NCI-H2227 (cell line): ENCODE data around the gene AIRE.

Source experiments
- DNase-seq: peaks from one replicate; lab custom pipeline; 2025; ENCODE audit not compliant: unreplicated experiment; lab: John Stamatoyannopoulos, UW

AIRE gene

GRCh38 chr21:44303490-44303981, 17.9 kb downstream of the AIRE start:
- no peak for DNase-seq

- no peak for DNase-seq
Measured at GRCh38 chr21:44304011-44304616, 18.4 kb downstream of the AIRE start.

- DNase-seq, result peak; percentile 42
Measured at GRCh38 chr21:44304877-44305293, 19.2 kb downstream of the AIRE start.

GRCh38 chr21:44305691-44306090, 20.0 kb downstream of the AIRE start:
- no peak for DNase-seq

- DNase-seq, result no peak
Measured at GRCh38 chr21:44306936-44307704, 21.4 kb downstream of the AIRE start.

DNA sequence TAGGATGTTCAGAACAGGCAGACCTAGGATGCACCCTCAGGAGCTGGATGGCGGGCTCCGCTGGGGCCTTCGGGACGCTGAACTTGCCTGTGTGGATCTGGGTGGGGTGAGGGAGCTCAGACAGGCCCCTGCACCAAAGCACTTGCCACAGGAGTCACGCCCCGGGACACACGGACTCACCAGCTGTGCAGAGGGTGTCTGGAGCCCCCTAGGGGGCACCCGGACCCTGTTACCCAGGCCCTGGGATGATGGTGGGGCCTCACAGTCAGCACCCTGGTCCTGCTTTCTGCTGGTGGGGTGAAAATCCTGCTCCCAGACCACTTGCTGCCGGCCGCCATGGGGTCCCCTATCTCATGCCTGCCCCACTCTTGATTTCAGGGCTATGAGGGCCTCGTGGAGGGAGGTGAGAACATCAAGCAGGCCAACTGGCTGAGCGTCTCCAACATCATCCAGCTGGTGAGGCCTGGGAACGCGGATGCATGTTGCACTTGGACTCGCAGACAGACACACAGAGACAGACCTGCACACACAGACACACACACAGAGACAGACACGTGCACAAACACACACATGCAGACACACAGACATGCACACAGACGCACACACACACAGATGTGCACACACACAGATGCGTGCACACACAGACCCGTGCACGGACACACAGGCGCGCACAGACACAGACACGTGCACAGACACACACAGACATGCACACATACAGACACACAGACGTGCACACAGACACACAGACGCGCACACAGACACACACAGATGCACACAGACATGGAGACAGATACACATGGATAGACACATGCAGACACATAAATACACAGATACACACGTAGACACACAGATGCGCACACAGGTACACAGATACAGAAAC, 25.2 kb downstream of the AIRE start:
- no peak for DNase-seq

GRCh38 chr21:44312089-44312488, 26.4 kb downstream of the AIRE start:
- DNase-seq, result no peak

GRCh38 chr21:44312716-44313115, 27.0 kb downstream of the AIRE start:
- DNase-seq, result no peak

DNA sequence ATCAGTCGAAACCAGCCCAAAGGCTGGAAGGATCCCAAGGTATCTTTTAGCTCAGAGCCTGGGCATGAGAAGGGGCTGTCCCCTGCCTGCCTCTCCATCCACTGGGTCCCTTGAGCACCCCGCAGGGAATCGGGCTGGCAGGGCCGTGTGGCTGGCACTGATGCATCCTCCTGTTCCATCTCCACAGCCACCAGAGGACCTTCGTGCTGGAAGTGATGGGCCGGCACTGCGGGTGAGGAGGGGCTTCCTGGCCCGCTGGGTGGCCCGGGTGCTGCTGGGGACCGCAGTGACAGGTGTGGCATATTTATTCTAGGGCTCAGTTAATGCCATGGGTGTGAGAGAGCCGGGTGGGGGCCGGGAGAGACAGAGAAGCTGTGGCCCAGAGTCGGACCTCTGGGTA, 27.8 kb downstream of the AIRE start:
- no peak for DNase-seq

GRCh38 chr21:44314128-44314527, 28.5 kb downstream of the AIRE start:
- no peak for DNase-seq

- no peak for DNase-seq
Measured at GRCh38 chr21:44314561-44314960, 28.9 kb downstream of the AIRE start.

GRCh38 chr21:44315691-44316203, 30.1 kb downstream of the AIRE start:
- DNase-seq, result no peak

DNA sequence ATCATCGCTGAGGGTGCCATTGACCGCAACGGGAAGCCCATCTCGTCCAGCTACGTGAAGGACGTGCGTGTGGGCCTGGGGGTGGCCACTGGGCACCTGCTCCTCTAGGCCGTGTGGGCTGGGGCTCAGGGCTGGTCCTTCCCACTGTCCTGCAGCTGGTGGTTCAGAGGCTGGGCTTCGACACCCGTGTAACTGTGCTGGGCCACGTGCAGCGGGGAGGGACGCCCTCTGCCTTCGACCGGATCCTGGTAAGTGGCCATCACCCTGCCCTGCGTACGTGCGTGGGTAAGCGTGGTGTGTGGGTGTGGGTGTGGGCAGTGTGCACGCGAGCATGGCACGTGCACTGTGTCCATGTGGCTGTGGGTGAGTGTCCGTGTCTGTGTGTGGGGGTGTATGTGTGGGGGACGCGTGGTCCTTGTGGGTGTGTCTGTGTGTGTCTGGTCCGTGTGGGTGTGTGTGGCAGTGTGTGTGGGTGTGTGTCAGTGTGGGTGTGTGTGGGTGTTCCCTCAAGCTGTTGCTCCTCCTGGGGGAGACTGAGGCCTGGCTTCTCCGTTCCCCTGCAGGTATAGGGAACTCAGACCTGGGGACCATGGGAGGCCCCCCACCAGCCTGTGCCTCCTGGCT, 30.7 kb downstream of the AIRE start:
- no peak for DNase-seq

GRCh38 chr21:44317241-44317782, 31.6 kb downstream of the AIRE start:
- DNase-seq, result no peak

GRCh38 chr21:44317871-44318270, 32.2 kb downstream of the AIRE start:
- no peak for DNase-seq

DNA sequence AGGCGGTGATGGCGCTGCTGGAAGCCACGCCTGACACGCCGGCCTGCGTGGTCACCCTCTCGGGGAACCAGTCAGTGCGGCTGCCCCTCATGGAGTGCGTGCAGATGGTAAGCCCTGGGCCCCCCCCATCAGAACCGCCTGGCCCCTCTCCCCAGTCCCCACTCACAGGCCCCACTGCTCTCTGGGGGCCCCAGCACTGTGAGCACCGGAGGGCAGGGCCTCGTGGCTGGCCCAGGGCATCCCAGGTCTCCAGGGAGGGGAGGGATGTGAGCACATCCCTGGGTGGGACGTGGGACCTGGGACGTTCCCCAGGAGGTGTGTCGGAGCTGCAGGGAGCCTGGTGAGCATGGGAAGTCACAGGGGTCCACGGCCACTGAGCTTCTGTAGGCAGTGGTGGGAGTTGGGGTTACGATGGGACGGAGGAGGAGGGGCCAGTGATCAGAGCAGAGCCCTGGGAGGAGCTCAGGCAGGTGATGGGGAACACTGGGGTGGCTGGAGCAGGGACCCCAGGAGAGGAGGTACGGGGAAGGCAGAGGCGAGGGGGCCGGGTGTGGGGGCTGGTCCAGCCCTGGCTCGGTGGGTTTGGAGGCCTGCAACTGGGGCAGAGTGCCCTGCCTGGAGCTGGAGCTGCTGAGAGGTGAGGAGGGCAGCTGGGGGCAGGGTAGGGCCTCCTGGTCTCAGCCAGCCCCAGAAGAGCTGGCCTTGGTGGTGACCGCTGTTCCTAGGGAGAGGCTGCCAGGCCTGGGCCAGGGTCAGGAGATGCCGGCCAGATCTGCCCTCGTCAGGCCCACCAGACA, 33.0 kb downstream of the AIRE start:
- no peak for DNase-seq

- DNase-seq, result no peak
Measured at GRCh38 chr21:44319407-44320065, 33.9 kb downstream of the AIRE start.

DNA sequence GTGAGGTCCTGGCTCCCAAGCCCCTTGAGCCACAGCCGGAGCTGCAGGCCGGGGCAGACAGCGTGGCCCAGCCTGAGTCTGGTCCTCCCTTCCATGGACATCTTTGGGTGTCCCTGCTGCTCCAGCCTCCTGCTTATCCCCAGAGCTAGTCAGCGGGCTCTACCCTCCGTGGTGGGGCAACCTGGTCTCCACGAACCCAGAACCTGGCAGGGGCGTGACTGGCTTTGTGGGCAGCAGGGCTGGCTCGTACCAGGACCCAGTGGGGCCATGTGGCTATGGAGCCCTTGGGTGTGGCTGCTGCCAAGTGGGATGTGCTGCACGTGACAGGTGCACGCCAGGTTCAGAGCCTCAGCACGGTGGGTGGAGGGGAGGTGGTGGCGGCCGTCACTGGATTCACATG, 35.2 kb downstream of the AIRE start:
- DNase-seq, result no peak

- DNase-seq, result no peak
Measured at GRCh38 chr21:44321846-44322450, 36.3 kb downstream of the AIRE start.
